Measurements from ENCODE around the gene AASDH.

Gene AASDH

GRCh38 chr4:56417396-56417795 is 30.1 kb upstream of the AASDH start:
- Histone ChIP-seq H3K56ac (ENCODE audit: low read length) (no peak overlapping the region), H2BK120ac (ENCODE audit: low read depth, low read length) (no peak overlapping the region), H3K27ac (ENCODE audit: low read depth, low read length) (no peak overlapping the region), H3K36me3 (ENCODE audit: control insufficient read depth, insufficient read depth, low read length) (no peaks in the 10 kb centered on the region), H2BK15ac (replicated peaks; ENCODE audit: low read depth) (no peak overlapping the region), H3K4ac (ENCODE audit: low read depth, low read length) (no peak overlapping the region), H4K8ac (ENCODE audit: low read depth, low read length) (no peak overlapping the region), H4K5ac (ENCODE audit: low read length) (no peak overlapping the region), H3K9ac (ENCODE audit: low read length) (no peak overlapping the region), H3K4me1 (ENCODE audit: control insufficient read depth, low read depth, low read length) (no peaks in the 10 kb centered on the region), H2AK5ac (ENCODE audit: low read length) (no peak overlapping the region), H3K18ac (ENCODE audit: low read length) (no peak overlapping the region), H3K23ac (ENCODE audit: low read length) (no peak overlapping the region), H3K79me2 (ENCODE audit: control insufficient read depth, insufficient read depth, low read length) (peaks cover 50% of the 10 kb centered on the region), H3K4me3 (ENCODE audit: low read length) (no peak overlapping the region), H3K4me2 (ENCODE audit: low read length) (no peak overlapping the region), H2BK5ac (ENCODE audit: low read length) (no peak overlapping the region), H3K27me3 (ENCODE audit: insufficient read depth, low read length, poor library complexity) (no peaks in the 10 kb centered on the region), H3K79me1 (ENCODE audit: low read length) (peaks cover 6% of the 10 kb centered on the region)
- no peak for DNase-seq
- no CpG with 5 or more reads among the region's 3 CpGs for WGBS (ENCODE audit: extremely low coverage, insufficient coverage, low lambda C conversion rate)

GRCh38 chr4:56416349-56416748 is 29.1 kb upstream of the AASDH start:
- no peak overlapping the region for H2AK5ac ChIP-seq (ENCODE audit: low read length)
- peaks cover 5% of the 10 kb centered on the region for H3K79me1 ChIP-seq (ENCODE audit: low read length)
- no peak overlapping the region for H3K9ac ChIP-seq (ENCODE audit: low read length)
- H3K4ac ChIP-seq (ENCODE audit: low read depth, low read length), result no peak overlapping the region
- no peak overlapping the region for H3K56ac ChIP-seq (ENCODE audit: low read length)
- H3K4me3 ChIP-seq (ENCODE audit: low read length), result no peak overlapping the region
- no peak overlapping the region for H3K23ac ChIP-seq (ENCODE audit: low read length)
- no peaks in the 10 kb centered on the region for H3K27me3 ChIP-seq (ENCODE audit: insufficient read depth, low read length, poor library complexity)
- no peak overlapping the region for H3K4me2 ChIP-seq (ENCODE audit: low read length)
- no peak for DNase-seq
- no peaks in the 10 kb centered on the region for H3K36me3 ChIP-seq (ENCODE audit: control insufficient read depth, insufficient read depth, low read length)
- no CpG with 5 or more reads among the region's 3 CpGs for WGBS (ENCODE audit: extremely low coverage, insufficient coverage, low lambda C conversion rate)
- H3K27ac ChIP-seq (ENCODE audit: low read depth, low read length), result no peak overlapping the region
- H2BK5ac ChIP-seq (ENCODE audit: low read length), result no peak overlapping the region
- H2BK120ac ChIP-seq (ENCODE audit: low read depth, low read length), result no peak overlapping the region
- peaks cover 49% of the 10 kb centered on the region for H3K79me2 ChIP-seq (ENCODE audit: control insufficient read depth, insufficient read depth, low read length)
- no peaks in the 10 kb centered on the region for H3K4me1 ChIP-seq (ENCODE audit: control insufficient read depth, low read depth, low read length)
- no peak overlapping the region for H3K18ac ChIP-seq (ENCODE audit: low read length)
- no peak overlapping the region for H4K8ac ChIP-seq (ENCODE audit: low read depth, low read length)
- H4K5ac ChIP-seq (ENCODE audit: low read length), result no peak overlapping the region
- H2BK15ac ChIP-seq (replicated peaks; ENCODE audit: low read depth), result no peak overlapping the region

- no peak overlapping the region for H3K4ac ChIP-seq (ENCODE audit: low read depth, low read length)
- no peaks in the 10 kb centered on the region for H3K79me1 ChIP-seq (ENCODE audit: low read length)
- no peak overlapping the region for H2BK15ac ChIP-seq (replicated peaks; ENCODE audit: low read depth)
These were observed 26.9 kb upstream of the AASDH start for GRCh38 chr4:56414135-56414670.

GRCh38 chr4:56410247-56411062 is 23.2 kb upstream of the AASDH start:
- Histone ChIP-seq H3K79me1 (ENCODE audit: low read length) (peaks cover 1% of the 10 kb centered on the region), H3K79me2 (ENCODE audit: control insufficient read depth, insufficient read depth, low read length) (peaks cover 30% of the 10 kb centered on the region), H3K9ac (ENCODE audit: low read length) (no peak overlapping the region), H4K8ac (ENCODE audit: low read depth, low read length) (no peak overlapping the region), H4K5ac (ENCODE audit: low read length) (no peak overlapping the region), H3K27ac (ENCODE audit: low read depth, low read length) (no peak overlapping the region), H2AK5ac (ENCODE audit: low read length) (no peak overlapping the region), H3K56ac (ENCODE audit: low read length) (no peak overlapping the region), H3K4me3 (ENCODE audit: low read length) (no peak overlapping the region), H3K27me3 (ENCODE audit: insufficient read depth, low read length, poor library complexity) (no peaks in the 10 kb centered on the region), H3K4ac (ENCODE audit: low read depth, low read length) (no peak overlapping the region), H3K36me3 (ENCODE audit: control insufficient read depth, insufficient read depth, low read length) (no peaks in the 10 kb centered on the region), H3K4me2 (ENCODE audit: low read length) (no peak overlapping the region), H3K18ac (ENCODE audit: low read length) (no peak overlapping the region), H2BK15ac (replicated peaks; ENCODE audit: low read depth) (no peak overlapping the region), H2BK5ac (ENCODE audit: low read length) (no peak overlapping the region), H3K4me1 (ENCODE audit: control insufficient read depth, low read depth, low read length) (no peaks in the 10 kb centered on the region), H3K23ac (ENCODE audit: low read length) (no peak overlapping the region), H2BK120ac (ENCODE audit: low read depth, low read length) (no peak overlapping the region)
- peak; percentile 99 for DNase-seq
- no CpG with 5 or more reads among the region's 4 CpGs for WGBS (ENCODE audit: extremely low coverage, insufficient coverage, low lambda C conversion rate)

More at GRCh38 chr4:56414135-56414670, 26.9 kb upstream of the AASDH start:
- H2BK120ac ChIP-seq (ENCODE audit: low read depth, low read length), result no peak overlapping the region
- H3K18ac ChIP-seq (ENCODE audit: low read length), result no peak overlapping the region
- H2BK5ac ChIP-seq (ENCODE audit: low read length), result no peak overlapping the region
- H3K23ac ChIP-seq (ENCODE audit: low read length), result no peak overlapping the region
- H3K4me2 ChIP-seq (ENCODE audit: low read length), result no peak overlapping the region
- H3K27me3 ChIP-seq (ENCODE audit: insufficient read depth, low read length, poor library complexity), result no peaks in the 10 kb centered on the region
- peak; percentile 28 for DNase-seq
- H3K56ac ChIP-seq (ENCODE audit: low read length), result peak overlapping the region; percentile 17
- no peaks in the 10 kb centered on the region for H3K36me3 ChIP-seq (ENCODE audit: control insufficient read depth, insufficient read depth, low read length)
- H4K8ac ChIP-seq (ENCODE audit: low read depth, low read length), result no peak overlapping the region
- peaks cover 40% of the 10 kb centered on the region for H3K79me2 ChIP-seq (ENCODE audit: control insufficient read depth, insufficient read depth, low read length)
- H3K27ac ChIP-seq (ENCODE audit: low read depth, low read length), result no peak overlapping the region
- WGBS (ENCODE audit: extremely low coverage, insufficient coverage, low lambda C conversion rate), result no CpG with 5 or more reads among the region's 4 CpGs
- no peak overlapping the region for H3K9ac ChIP-seq (ENCODE audit: low read length)
- no peaks in the 10 kb centered on the region for H3K4me1 ChIP-seq (ENCODE audit: control insufficient read depth, low read depth, low read length)
- no peak overlapping the region for H2AK5ac ChIP-seq (ENCODE audit: low read length)
- no peak overlapping the region for H3K4me3 ChIP-seq (ENCODE audit: low read length)
- H4K5ac ChIP-seq (ENCODE audit: low read length), result no peak overlapping the region

GRCh38 chr4:56409511-56410090 is 22.3 kb upstream of the AASDH start:
- no peak overlapping the region for H2BK15ac ChIP-seq (replicated peaks; ENCODE audit: low read depth)
- H2BK120ac ChIP-seq (ENCODE audit: low read depth, low read length), result no peak overlapping the region
- no peak overlapping the region for H4K5ac ChIP-seq (ENCODE audit: low read length)
- H3K4me1 ChIP-seq (ENCODE audit: control insufficient read depth, low read depth, low read length), result no peaks in the 10 kb centered on the region
- no peak overlapping the region for H3K4me3 ChIP-seq (ENCODE audit: low read length)
- H3K79me1 ChIP-seq (ENCODE audit: low read length), result peaks cover 1% of the 10 kb centered on the region
- H3K4ac ChIP-seq (ENCODE audit: low read depth, low read length), result no peak overlapping the region
- H3K23ac ChIP-seq (ENCODE audit: low read length), result no peak overlapping the region
- H2BK5ac ChIP-seq (ENCODE audit: low read length), result no peak overlapping the region
- no peak overlapping the region for H4K8ac ChIP-seq (ENCODE audit: low read depth, low read length)
- H3K27me3 ChIP-seq (ENCODE audit: insufficient read depth, low read length, poor library complexity), result no peaks in the 10 kb centered on the region
- H3K18ac ChIP-seq (ENCODE audit: low read length), result no peak overlapping the region
- peaks cover 30% of the 10 kb centered on the region for H3K79me2 ChIP-seq (ENCODE audit: control insufficient read depth, insufficient read depth, low read length)
- no peak overlapping the region for H2AK5ac ChIP-seq (ENCODE audit: low read length)
- no peaks in the 10 kb centered on the region for H3K36me3 ChIP-seq (ENCODE audit: control insufficient read depth, insufficient read depth, low read length)
- H3K56ac ChIP-seq (ENCODE audit: low read length), result no peak overlapping the region
- H3K4me2 ChIP-seq (ENCODE audit: low read length), result no peak overlapping the region
- no peak overlapping the region for H3K9ac ChIP-seq (ENCODE audit: low read length)
- WGBS (ENCODE audit: extremely low coverage, insufficient coverage, low lambda C conversion rate), result no CpG with 5 or more reads among the region's 1 CpG
- no peak for DNase-seq
- no peak overlapping the region for H3K27ac ChIP-seq (ENCODE audit: low read depth, low read length)
